ENCODE results near the gene FER. TPM values are rescaled to one million over a fixed set of nuclear protein-coding genes. Genes with fewer than 3 reads are reported as not detected.

Gene FER
- total RNA-seq, 2 experiments from 2014 or later: 14.2 to 15.9 TPM

DNA sequence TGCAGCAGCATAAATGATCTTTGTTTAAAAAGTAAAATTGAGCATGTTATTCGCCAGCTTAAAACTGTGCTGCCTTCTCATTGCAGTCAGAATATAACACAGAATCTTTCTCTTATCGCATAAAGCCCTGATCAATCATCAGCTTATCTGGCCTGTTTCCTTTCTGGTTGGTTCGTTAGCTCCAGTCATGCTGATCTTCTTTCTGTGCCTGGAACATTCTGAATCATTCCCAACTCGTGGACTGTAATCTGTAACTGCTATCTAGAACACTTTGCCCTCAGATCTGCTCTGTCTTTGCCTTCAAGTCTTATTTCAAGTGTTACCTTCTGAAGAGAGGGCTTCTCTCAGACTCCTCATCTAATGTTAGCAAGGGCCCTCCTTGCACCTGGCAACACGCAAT is 11.9 kb upstream of the FER start:
- H3K9me3 Mint-ChIP-seq: no peaks in the 10 kb centered on the region
- H3K4me1 Mint-ChIP-seq (ENCODE audit: low read depth): no peaks in the 10 kb centered on the region
- CTCF ChIA-PET: no interaction called here
- no peaks in the 10 kb centered on the region for H3K9me3 ChIP-seq (ENCODE audit: control insufficient read depth in 1 of 2, insufficient read depth in 1 of 2, low read length in 2 of 2)
- intact Hi-C loops (cut with DNase I, micrococcal nuclease): no loop called here
- ATAC-seq (ENCODE audit: poor library complexity): no peak
- no peaks in the 10 kb centered on the region for H3K4me1 ChIP-seq (ENCODE audit: insufficient read depth, low read length)
- H3K4me3 Mint-ChIP-seq: no peak overlapping the region
- H3K27me3 Mint-ChIP-seq: peaks cover 46% of the 10 kb centered on the region
- no peak for DNase-seq
- no peak for TF ChIP-seq CTCF (IDR thresholded peaks at IDR 0.05)
- H3K36me3 ChIP-seq (ENCODE audit: insufficient read depth, low read length): no peaks in the 10 kb centered on the region
- H3K36me3 Mint-ChIP-seq (ENCODE audit: low read depth): no peaks in the 10 kb centered on the region
- POLR2A ChIA-PET: no interaction called here
- no peak overlapping the region for H3K4me3 ChIP-seq (ENCODE audit: low read length)
- no peak overlapping the region for H3K27ac ChIP-seq (ENCODE audit: low read depth in 1 of 2, low read length in 2 of 2)
- no peak overlapping the region for H3K27ac Mint-ChIP-seq
- H3K27me3 ChIP-seq (ENCODE audit: control insufficient read depth in 1 of 2, insufficient read depth in 2 of 2, low read length in 2 of 2): peaks cover 4 to 9% of the 10 kb centered on the region in 2 experiments

GRCh38 chr5:108736855-108737254 is 10.8 kb upstream of the FER start:
- H3K27ac Mint-ChIP-seq: no peak overlapping the region
- no peak for TF ChIP-seq CTCF (IDR thresholded peaks at IDR 0.05)
- POLR2A ChIA-PET: no interaction called here
- Histone ChIP-seq H3K4me1 (ENCODE audit: insufficient read depth, low read length) (no peaks in the 10 kb centered on the region), H3K27me3 (ENCODE audit: control insufficient read depth in 1 of 2, insufficient read depth in 2 of 2, low read length in 2 of 2) (peaks cover 4% of the 10 kb centered on the region in 2 experiments), H3K9me3 (ENCODE audit: control insufficient read depth in 1 of 2, insufficient read depth in 1 of 2, low read length in 2 of 2) (no peaks in the 10 kb centered on the region), H3K27ac (ENCODE audit: low read depth in 1 of 2, low read length in 2 of 2) (no peak overlapping the region), H3K36me3 (ENCODE audit: insufficient read depth, low read length) (no peaks in the 10 kb centered on the region), H3K4me3 (ENCODE audit: low read length) (no peak overlapping the region)
- CTCF ChIA-PET: no interaction called here
- H3K9me3 Mint-ChIP-seq: no peaks in the 10 kb centered on the region
- H3K4me3 Mint-ChIP-seq: no peak overlapping the region
- intact Hi-C loops (cut with DNase I, micrococcal nuclease): no loop called here
- no peak for DNase-seq
- H3K4me1 Mint-ChIP-seq (ENCODE audit: low read depth): no peaks in the 10 kb centered on the region
- peaks cover 41% of the 10 kb centered on the region for H3K27me3 Mint-ChIP-seq
- ATAC-seq (ENCODE audit: poor library complexity): no peak
- H3K36me3 Mint-ChIP-seq (ENCODE audit: low read depth): no peaks in the 10 kb centered on the region

- no peak overlapping the region for H3K27ac ChIP-seq (ENCODE audit: low read depth in 1 of 2, low read length in 2 of 2)
- no peak for DNase-seq
- Mint-ChIP-seq H3K4me3 (no peak overlapping the region), H3K4me1 (ENCODE audit: low read depth) (no peaks in the 10 kb centered on the region), H3K9me3 (no peaks in the 10 kb centered on the region), H3K36me3 (ENCODE audit: low read depth) (no peaks in the 10 kb centered on the region), H3K27ac (no peak overlapping the region), H3K27me3 (peaks cover 27% of the 10 kb centered on the region)
- intact Hi-C loops (cut with DNase I, micrococcal nuclease): no loop called here
- no peak for TF ChIP-seq CTCF (IDR thresholded peaks at IDR 0.05)
- no peak overlapping the region for H3K4me3 ChIP-seq (ENCODE audit: low read length)
- ChIA-PET POLR2A (no interaction called here), CTCF (no interaction called here)
- no peaks in the 10 kb centered on the region for H3K36me3 ChIP-seq (ENCODE audit: insufficient read depth, low read length)
- H3K27me3 ChIP-seq (ENCODE audit: control insufficient read depth in 1 of 2, insufficient read depth in 2 of 2, low read length in 2 of 2): no peaks in the 10 kb centered on the region
- no peaks in the 10 kb centered on the region for H3K9me3 ChIP-seq (ENCODE audit: control insufficient read depth in 1 of 2, insufficient read depth in 1 of 2, low read length in 2 of 2)
- no peaks in the 10 kb centered on the region for H3K4me1 ChIP-seq (ENCODE audit: insufficient read depth, low read length)
- ATAC-seq (ENCODE audit: poor library complexity): no peak
Observed at GRCh38 chr5:108739376-108739775, 8.3 kb upstream of the FER start.
